Naive thymus-derived CD4-positive, alpha-beta T cell (primary cell): ENCODE measurements around the gene STK39. TPM values are rescaled to one million over a fixed set of nuclear protein-coding genes. Genes with fewer than 3 reads are reported as not detected.

Experiments used
- ATAC-seq: fragments of 150-1000 bp; cut with Tn5 transposase; 2 replicates; pipeline ENCODE4 v1.10.0; 2021; ENCODE audit warnings: mild to moderate bottlenecking, moderate library complexity
- CTCF ChIA-PET: fragments of 350-600 bp; sonication (Branson Sonifier 250); formaldehyde crosslinking; loops from one replicate; lab custom pipeline; 2021; ENCODE audit warnings: antibody characterized with exemption; lab: Charles Lee
- POLR2A ChIA-PET: fragments of 350-600 bp; sonication (Branson Sonifier 250); formaldehyde crosslinking; loops from one replicate; lab custom pipeline; 2021; ENCODE audit warnings: antibody characterized with exemption, inconsistent platforms; lab: Charles Lee
- DNase-seq, 9 donors: peaks; one replicate each; pipeline versions ENCODE4 v3.0.0 to v3.0.0-alpha.2; 2020 to 2022; ENCODE audit warnings: mixed read lengths in 1 of 9
- H3K27ac ChIP-seq: one replicate; pipeline ENCODE4 v1.7.0; 2013; ENCODE audit warnings: mild to moderate bottlenecking, low read depth, low read length, moderate library complexity
- H3K27me3 ChIP-seq, 2 donors: one replicate each; pipeline ENCODE4 v1.7.0; 2013; ENCODE audit warnings: low read length in 2 of 2, mild to moderate bottlenecking in 2 of 2, moderate library complexity in 2 of 2; ENCODE audit not compliant: control insufficient read depth in 2 of 2, insufficient read depth in 2 of 2
- H3K36me3 ChIP-seq, 3 experiments: 1 replicate in 2 of 3; 2 replicates in 1 of 3; pipeline ENCODE4 v1.7.0; 2013; ENCODE audit warnings: low read length in 3 of 3, mild to moderate bottlenecking in 3 of 3, moderate library complexity in 1 of 3; ENCODE audit not compliant: insufficient read depth in 3 of 3, control insufficient read depth in 2 of 3
- H3K4me1 ChIP-seq, 2 donors: one replicate each; pipeline ENCODE4 v1.7.0; 2013; ENCODE audit warnings: low read length in 2 of 2, mild to moderate bottlenecking in 2 of 2, moderate library complexity in 1 of 2; ENCODE audit not compliant: control insufficient read depth in 2 of 2, insufficient read depth in 2 of 2
- H3K4me3 ChIP-seq: 2 replicates; pipeline ENCODE4 v1.7.0; 2013; ENCODE audit warnings: mild to moderate bottlenecking, low read length
- H3K9me3 ChIP-seq, 3 experiments: 1 replicate in 2 of 3; 2 replicates in 1 of 3; pipeline ENCODE4 v1.7.0; 2013; ENCODE audit warnings: low read length in 3 of 3; ENCODE audit not compliant: control insufficient read depth in 2 of 3
- H3K27ac Mint-ChIP-seq, 9 donors: one replicate each; pipeline ENCODE4 v1.8.0; 2020 to 2022; ENCODE audit warnings: mixed read lengths in 9 of 9, mild to moderate bottlenecking in 8 of 9, moderate library complexity in 5 of 9, inconsistent platforms in 2 of 9
- H3K27me3 Mint-ChIP-seq, 5 donors: one replicate each; pipeline ENCODE4 v1.8.0; 2021 to 2022; ENCODE audit warnings: mixed read lengths in 5 of 5, mild to moderate bottlenecking in 1 of 5
- H3K36me3 Mint-ChIP-seq, 5 donors: one replicate each; pipeline ENCODE4 v1.8.0; 2020 to 2022; ENCODE audit warnings: mixed read lengths in 5 of 5, mild to moderate bottlenecking in 3 of 5, inconsistent platforms in 1 of 5
- H3K4me1 Mint-ChIP-seq, 7 donors: one replicate each; pipeline ENCODE4 v1.8.0; 2020 to 2022; ENCODE audit warnings: mixed read lengths in 7 of 7, mild to moderate bottlenecking in 3 of 7, inconsistent platforms in 1 of 7
- H3K4me3 Mint-ChIP-seq, 10 donors: one replicate each; pipeline ENCODE4 v1.8.0; 2020 to 2022; ENCODE audit warnings: mild to moderate bottlenecking in 10 of 10, mixed read lengths in 10 of 10, moderate library complexity in 6 of 10, inconsistent platforms in 2 of 10
- H3K9me3 Mint-ChIP-seq, 11 donors: one replicate each; pipeline ENCODE4 v1.8.0; 2020 to 2022; ENCODE audit warnings: mixed read lengths in 11 of 11, mild to moderate bottlenecking in 4 of 11, inconsistent platforms in 1 of 11, moderate library complexity in 1 of 11
- intact Hi-C, 2 donors: fragments of 100-400 bp; cut with micrococcal nuclease; formaldehyde crosslinking; loops; one replicate each; pipeline ENCODE4 v1.15.1; 2023
- polyA plus RNA-seq, 2 donors: library from polyadenylated mRNA; unstranded; fragments of 300-500 nt; fragmentation: Illumina TruSeq; gene quantifications; one replicate each; pipeline ENCODE4 v1.2.3, GENCODE V29; 2021
- total RNA-seq, 6 experiments: library from RNA in 5 of 6; stranded (reverse) in 5 of 6; gene quantifications; 1 replicate in 5 of 6; 2 replicates in 1 of 6; pipeline ENCODE4 v1.2.3 and lab custom pipeline; 2021 to 2026

STK39 gene
- total and polyA plus RNA-seq, 7 experiments from 2014 or later, result 2.7 to 33.9 (median 16.9) TPM

DNA sequence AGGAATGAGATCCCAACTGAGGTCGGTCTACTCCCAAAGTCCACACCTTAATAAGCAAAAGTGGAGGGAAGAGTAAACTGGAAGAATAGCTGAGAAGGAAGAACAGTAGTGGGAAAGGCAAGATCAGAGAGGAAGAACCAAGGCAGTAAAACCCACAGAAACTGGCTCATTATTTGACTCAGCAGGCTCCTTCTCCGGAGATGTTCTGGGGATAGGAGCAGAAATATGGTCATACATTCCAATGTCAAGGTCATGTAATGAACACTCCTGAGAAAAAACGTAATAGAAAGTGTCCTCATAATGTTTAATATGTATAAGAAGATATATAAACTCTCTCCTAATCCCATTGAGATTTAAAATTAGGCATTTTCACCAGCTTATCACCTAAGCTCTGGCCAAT is 39.5 kb downstream of the STK39 start:
- intact Hi-C loops, result no loop called here
- no peak overlapping the region for H3K27ac ChIP-seq
- no peak for ATAC-seq
- no peak overlapping the region for H3K4me3 ChIP-seq
- Mint-ChIP-seq H3K27me3 (no peaks in the 10 kb centered on the region), H3K4me1 (peaks cover 30 to 61% (median 53%) of the 10 kb centered on the region in 7 donors), H3K27ac (peak overlapping the region in 1 of 9 donors; percentile 68), H3K9me3 (peaks cover 0 to 3% (median 0%) of the 10 kb centered on the region in 11 donors), H3K36me3 (peaks cover 0 to 27% (median 22%) of the 10 kb centered on the region in 5 donors), H3K4me3 (no peak overlapping the region)
- H3K36me3 ChIP-seq, result no peaks in the 10 kb centered on the region
- ChIA-PET CTCF (no interaction called here), POLR2A (no interaction called here)
- no peaks in the 10 kb centered on the region for H3K27me3 ChIP-seq
- no peaks in the 10 kb centered on the region for H3K9me3 ChIP-seq
- no peak for DNase-seq
- peaks cover 7 to 24% of the 10 kb centered on the region in 2 donors for H3K4me1 ChIP-seq

DNA sequence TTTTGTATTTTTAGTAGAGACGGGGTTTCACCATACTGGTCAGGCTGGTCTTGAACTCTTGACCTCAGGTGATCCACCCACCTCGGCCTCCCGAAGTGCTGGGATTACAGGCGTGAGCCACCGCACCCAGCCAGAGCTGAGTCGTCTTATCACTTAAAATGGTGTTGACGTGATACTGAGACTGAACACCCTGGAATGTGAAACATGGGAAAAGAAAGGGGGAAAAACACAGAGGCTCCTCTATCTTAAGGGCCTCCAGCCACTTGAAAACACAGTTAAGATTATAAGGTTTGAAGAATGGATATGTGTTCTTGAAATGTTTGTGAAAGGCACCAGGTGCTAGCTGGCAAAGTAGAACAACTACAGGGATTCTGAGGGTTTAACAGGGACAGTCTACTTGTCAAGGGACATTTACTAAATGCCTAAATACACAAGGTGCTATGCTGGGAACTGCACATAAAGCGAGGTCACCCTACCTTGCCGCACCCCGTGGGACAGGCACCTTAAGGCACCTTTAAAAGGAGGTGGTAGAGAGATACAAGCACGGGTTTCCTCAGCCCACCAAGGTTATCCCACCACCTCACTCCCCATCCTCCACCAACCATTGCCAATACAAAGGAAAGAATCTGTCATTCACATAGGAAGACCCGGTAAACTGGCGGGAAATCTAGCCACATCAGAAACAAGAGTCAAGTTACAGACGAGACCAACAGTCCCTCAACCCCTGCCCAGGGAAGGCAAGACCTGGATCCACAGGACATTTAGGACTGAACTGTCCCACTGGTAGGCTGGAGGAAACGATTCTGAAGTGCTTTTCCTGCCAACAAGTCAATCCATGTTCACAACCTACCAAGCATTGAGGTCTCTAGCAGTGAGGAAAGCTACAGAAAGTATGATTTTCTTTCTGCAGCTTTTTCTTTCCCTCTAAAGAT is 43.4 kb downstream of the STK39 start:
- H3K9me3 Mint-ChIP-seq, result peaks cover 0 to 3% (median 0%) of the 10 kb centered on the region in 11 donors
- Histone ChIP-seq H3K27me3 (no peaks in the 10 kb centered on the region), H3K27ac (no peak overlapping the region), H3K4me1 (no peaks in the 10 kb centered on the region), H3K9me3 (no peaks in the 10 kb centered on the region), H3K36me3 (no peaks in the 10 kb centered on the region), H3K4me3 (no peak overlapping the region)
- DNase-seq (no peak), ATAC-seq (no peak)
- ChIA-PET CTCF (interaction anchor here (0.6 kb wide), 1 partner anchor 20 kb away, joined by 3 read pairs; no protein-coding TSS in a partner anchor), POLR2A (interaction anchor here (0.6 kb wide), 1 partner anchor 9 kb away, joined by 3 read pairs; no protein-coding TSS in a partner anchor)
- H3K27me3 Mint-ChIP-seq, result no peaks in the 10 kb centered on the region
- intact Hi-C loops, result no loop called here
- H3K4me3 Mint-ChIP-seq, result no peak overlapping the region
- H3K36me3 Mint-ChIP-seq, result peaks cover 0 to 26% (median 21%) of the 10 kb centered on the region in 5 donors
- H3K27ac Mint-ChIP-seq, result peak overlapping the region in 1 of 9 donors; percentile 26
- H3K4me1 Mint-ChIP-seq, result peaks cover 25 to 56% (median 46%) of the 10 kb centered on the region in 7 donors

DNA sequence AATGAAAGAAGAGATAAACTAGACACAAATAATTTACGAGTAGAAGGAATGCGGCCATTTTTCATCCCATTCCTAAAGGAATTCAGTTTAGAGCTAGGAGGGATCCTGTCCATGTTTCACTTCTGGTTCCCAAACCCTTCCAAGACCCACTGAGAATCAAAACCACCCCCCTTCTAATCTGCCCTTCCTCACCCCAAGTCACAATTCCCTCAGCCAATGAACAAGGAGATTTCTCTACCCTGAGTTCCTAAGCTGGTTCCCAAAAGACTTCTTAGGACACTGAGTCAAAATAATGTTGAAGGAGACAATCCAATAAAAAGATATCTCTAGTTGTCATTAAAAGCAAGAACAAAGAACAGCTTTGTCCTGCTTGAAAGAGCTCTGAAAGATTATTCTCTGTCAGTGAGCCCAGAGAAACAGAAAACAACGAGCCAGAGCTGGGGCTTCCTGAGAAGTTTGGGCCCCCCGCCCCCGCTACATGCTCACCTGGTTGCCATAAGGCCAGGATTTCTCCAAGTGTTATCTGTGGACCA is 45.7 kb downstream of the STK39 start:
- no peaks in the 10 kb centered on the region for H3K36me3 ChIP-seq
- POLR2A ChIA-PET, result interaction anchor here (0.6 kb wide), 1 partner anchor 12 kb away, joined by 5 read pairs; no protein-coding TSS in a partner anchor
- H3K27me3 Mint-ChIP-seq, result no peaks in the 10 kb centered on the region
- CTCF ChIA-PET, result no interaction called here
- peaks cover 14 to 57% (median 36%) of the 10 kb centered on the region in 7 donors for H3K4me1 Mint-ChIP-seq
- no peaks in the 10 kb centered on the region for H3K4me1 ChIP-seq
- H3K9me3 Mint-ChIP-seq, result peaks cover 0 to 3% (median 0%) of the 10 kb centered on the region in 11 donors
- H3K27ac Mint-ChIP-seq, result peak overlapping the region in 2 of 9 donors; percentile 21 to 52
- no peak overlapping the region for H3K4me3 ChIP-seq
- ATAC-seq (no peak), DNase-seq (no peak)
- H3K9me3 ChIP-seq, result no peaks in the 10 kb centered on the region
- intact Hi-C loops, result no loop called here
- H3K36me3 Mint-ChIP-seq, result peaks cover 0 to 19% (median 16%) of the 10 kb centered on the region in 5 donors
- H3K27ac ChIP-seq, result no peak overlapping the region
- no peaks in the 10 kb centered on the region for H3K27me3 ChIP-seq
- H3K4me3 Mint-ChIP-seq, result no peak overlapping the region

DNA sequence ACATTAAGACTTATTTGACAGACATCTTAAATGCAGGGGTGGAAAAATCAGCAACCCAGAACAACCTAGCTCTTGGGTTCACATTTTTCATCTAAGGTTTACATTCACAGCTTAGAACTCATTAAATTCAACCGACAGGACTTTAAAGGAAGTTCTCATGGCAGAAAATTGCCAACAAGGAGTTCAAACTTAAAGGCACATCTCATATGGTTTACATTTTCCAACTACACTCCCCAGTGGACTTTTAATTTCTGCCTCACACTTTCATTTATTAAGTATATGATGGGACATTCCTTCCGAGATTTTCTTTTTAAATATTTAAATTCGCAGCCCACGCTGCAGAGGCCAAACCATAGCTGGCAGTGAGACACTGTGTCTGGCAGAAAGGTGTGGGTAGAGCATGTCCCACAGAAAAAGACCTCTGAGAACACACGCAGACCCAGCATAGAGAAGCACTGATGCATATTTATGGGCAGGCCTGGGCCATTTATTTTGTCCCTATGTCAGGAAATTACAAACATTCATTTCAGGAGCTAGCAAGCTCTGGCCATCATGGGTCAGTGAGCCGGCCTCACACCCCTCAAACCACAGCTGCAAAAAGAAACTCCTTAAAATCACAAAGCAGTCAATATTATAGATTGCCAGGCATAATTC is 46.3 kb downstream of the STK39 start:
- intact Hi-C loops, result no loop called here
- DNase-seq (no peak), ATAC-seq (no peak)
- H3K4me1 Mint-ChIP-seq, result peaks cover 15 to 63% (median 39%) of the 10 kb centered on the region in 7 donors
- Histone ChIP-seq H3K9me3 (no peaks in the 10 kb centered on the region), H3K27me3 (no peaks in the 10 kb centered on the region), H3K36me3 (no peaks in the 10 kb centered on the region), H3K27ac (no peak overlapping the region), H3K4me3 (no peak overlapping the region), H3K4me1 (peaks cover 0 to 4% of the 10 kb centered on the region in 2 donors)
- H3K36me3 Mint-ChIP-seq, result peaks cover 0 to 19% (median 14%) of the 10 kb centered on the region in 5 donors
- no peaks in the 10 kb centered on the region for H3K27me3 Mint-ChIP-seq
- H3K4me3 Mint-ChIP-seq, result no peak overlapping the region
- H3K9me3 Mint-ChIP-seq, result peaks cover 0 to 3% (median 0%) of the 10 kb centered on the region in 11 donors
- CTCF ChIA-PET, result no interaction called here
- POLR2A ChIA-PET, result interaction anchor here (0.6 kb wide), 1 partner anchor 12 kb away, joined by 5 read pairs; no protein-coding TSS in a partner anchor
- H3K27ac Mint-ChIP-seq, result peak overlapping the region in 2 of 9 donors; percentile 21 to 52

DNA sequence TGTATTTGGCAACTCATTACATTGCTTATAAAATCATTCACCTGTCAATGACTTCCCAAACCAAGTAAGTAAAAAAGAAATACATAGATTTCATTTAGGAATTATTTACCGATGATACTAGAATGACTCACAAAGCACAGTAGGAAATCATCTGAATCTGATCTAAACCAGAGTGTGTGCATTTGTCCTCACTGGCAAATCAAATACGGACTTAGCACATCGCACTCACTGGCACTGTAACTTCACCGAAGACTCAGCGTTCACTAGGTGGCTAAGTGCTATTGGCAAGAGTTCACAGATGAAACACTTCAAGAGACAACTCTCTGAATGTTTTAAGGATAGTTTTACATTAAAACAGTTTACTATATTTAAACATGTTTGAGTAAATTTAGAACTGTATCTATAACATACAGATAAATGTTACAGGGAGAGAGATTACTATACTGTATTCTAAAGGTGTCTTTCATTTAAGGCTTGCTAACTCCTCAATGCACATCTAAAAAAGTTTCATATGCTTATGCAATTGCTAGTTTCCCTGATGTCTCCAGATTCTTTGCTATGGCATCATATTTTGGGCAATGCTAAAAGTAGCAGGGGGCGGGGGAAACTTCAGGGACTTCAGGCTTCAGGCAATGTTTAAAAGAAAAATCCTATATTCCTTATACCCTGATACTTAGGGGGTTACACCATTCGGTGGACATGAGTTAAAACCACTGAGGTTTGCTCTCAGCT is 48.8 kb downstream of the STK39 start:
- H3K27ac Mint-ChIP-seq, result no peak overlapping the region
- no peak for ATAC-seq
- peaks cover 17 to 27% of the 10 kb centered on the region in 2 donors for H3K4me1 ChIP-seq
- peaks cover 0 to 2% (median 0%) of the 10 kb centered on the region in 11 donors for H3K9me3 Mint-ChIP-seq
- no peak overlapping the region for H3K4me3 Mint-ChIP-seq
- no peak overlapping the region for H3K27ac ChIP-seq
- intact Hi-C loops, result no loop called here
- no peaks in the 10 kb centered on the region for H3K27me3 ChIP-seq
- H3K27me3 Mint-ChIP-seq, result no peaks in the 10 kb centered on the region
- H3K4me3 ChIP-seq, result no peak overlapping the region
- DNase-seq, result no peak
- ChIA-PET CTCF (interaction anchor here (0.6 kb wide), 1 partner anchor 15 kb away, joined by 3 read pairs; no protein-coding TSS in a partner anchor), POLR2A (no interaction called here)
- H3K4me1 Mint-ChIP-seq, result peaks cover 29 to 77% (median 59%) of the 10 kb centered on the region in 7 donors
- peaks cover 0 to 15% (median 11%) of the 10 kb centered on the region in 5 donors for H3K36me3 Mint-ChIP-seq
- H3K9me3 ChIP-seq, result no peaks in the 10 kb centered on the region
- no peaks in the 10 kb centered on the region for H3K36me3 ChIP-seq

DNA sequence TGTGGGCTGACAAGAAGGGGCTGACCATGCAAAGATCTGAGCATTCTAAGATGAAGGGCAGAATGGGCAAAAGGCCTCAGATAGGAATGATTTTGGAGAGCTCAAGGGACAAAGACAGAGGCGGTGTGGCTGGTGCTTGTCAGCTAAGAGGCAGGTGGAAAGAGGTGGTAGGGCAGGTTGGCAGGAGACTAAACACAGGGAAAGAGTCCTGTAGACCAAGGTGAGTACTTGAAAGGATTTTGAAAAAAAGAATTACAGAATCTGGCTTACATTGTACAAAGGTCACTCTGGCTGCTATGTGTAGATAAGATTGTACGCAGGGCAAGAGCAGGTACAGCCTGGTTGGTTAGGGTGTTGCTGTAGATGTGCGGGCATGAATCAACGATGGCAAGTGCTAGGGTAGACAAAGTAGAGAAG is 50.6 kb downstream of the STK39 start:
- peaks cover 45 to 83% (median 64%) of the 10 kb centered on the region in 7 donors for H3K4me1 Mint-ChIP-seq
- H3K27me3 Mint-ChIP-seq, result no peaks in the 10 kb centered on the region
- H3K36me3 Mint-ChIP-seq, result peaks cover 0 to 10% (median 0%) of the 10 kb centered on the region in 5 donors
- DNase-seq (no peak), ATAC-seq (no peak)
- H3K27me3 ChIP-seq, result no peaks in the 10 kb centered on the region
- H3K9me3 ChIP-seq, result no peaks in the 10 kb centered on the region
- no peak overlapping the region for H3K4me3 ChIP-seq
- ChIA-PET CTCF (interaction anchor here (0.6 kb wide), 1 partner anchor 14 kb away, joined by 3 read pairs; no protein-coding TSS in a partner anchor), POLR2A (no interaction called here)
- H3K27ac ChIP-seq, result no peak overlapping the region
- H3K9me3 Mint-ChIP-seq, result peaks cover 0 to 2% (median 0%) of the 10 kb centered on the region in 11 donors
- peaks cover 34 to 46% of the 10 kb centered on the region in 2 donors for H3K4me1 ChIP-seq
- H3K36me3 ChIP-seq, result no peaks in the 10 kb centered on the region
- H3K4me3 Mint-ChIP-seq, result no peak overlapping the region
- intact Hi-C loops, result no loop called here
- H3K27ac Mint-ChIP-seq, result peak overlapping the region in 4 of 9 donors; percentile 1 to 89 (median 6)
